OCI-LY1 (cell line): ENCODE data around the gene SMCHD1.

Experiments used
- EZH2 ChIP-seq: fragments of 200-600 bp; sonication (generic), shearing (Covaris generic); IDR thresholded peaks from 2 replicates; pipeline ENCODE4 v1.8.0; 2017; ENCODE audit warnings: borderline replicate concordance, mixed run types, mild to moderate bottlenecking, antibody characterized with exemption, low read length, moderate library complexity, mixed read lengths
- TF ChIP-seq, protein P1 (sequence below): fragments of 200-600 bp; sonication (generic), shearing (Covaris generic); IDR thresholded peaks from 2 replicates; pipeline ENCODE4 v1.5.1; 2017; ENCODE audit warnings: mild to moderate bottlenecking, antibody characterized with exemption, low read length, moderate library complexity, mixed read lengths

DNA sequence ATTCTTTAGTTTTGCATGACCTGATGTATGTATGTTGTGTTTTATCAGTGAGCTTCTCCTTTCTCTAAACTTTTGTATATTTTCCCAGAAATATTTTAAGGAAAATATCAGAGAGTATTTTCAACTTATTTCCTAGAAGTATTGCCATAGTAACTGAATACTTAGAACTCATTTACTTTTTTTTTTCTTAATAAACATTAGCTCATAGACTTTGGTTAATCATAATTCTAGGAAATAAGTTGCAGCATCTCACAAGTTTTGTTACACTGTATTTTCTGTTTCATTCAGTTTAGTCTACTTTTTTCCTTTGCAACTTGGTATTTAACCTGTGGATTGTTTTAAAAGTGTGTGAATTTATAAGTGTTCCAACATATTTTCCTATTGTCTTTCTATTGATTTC, 27.5 kb downstream of the SMCHD1 start:
- TF ChIP-seq, protein P1, sequence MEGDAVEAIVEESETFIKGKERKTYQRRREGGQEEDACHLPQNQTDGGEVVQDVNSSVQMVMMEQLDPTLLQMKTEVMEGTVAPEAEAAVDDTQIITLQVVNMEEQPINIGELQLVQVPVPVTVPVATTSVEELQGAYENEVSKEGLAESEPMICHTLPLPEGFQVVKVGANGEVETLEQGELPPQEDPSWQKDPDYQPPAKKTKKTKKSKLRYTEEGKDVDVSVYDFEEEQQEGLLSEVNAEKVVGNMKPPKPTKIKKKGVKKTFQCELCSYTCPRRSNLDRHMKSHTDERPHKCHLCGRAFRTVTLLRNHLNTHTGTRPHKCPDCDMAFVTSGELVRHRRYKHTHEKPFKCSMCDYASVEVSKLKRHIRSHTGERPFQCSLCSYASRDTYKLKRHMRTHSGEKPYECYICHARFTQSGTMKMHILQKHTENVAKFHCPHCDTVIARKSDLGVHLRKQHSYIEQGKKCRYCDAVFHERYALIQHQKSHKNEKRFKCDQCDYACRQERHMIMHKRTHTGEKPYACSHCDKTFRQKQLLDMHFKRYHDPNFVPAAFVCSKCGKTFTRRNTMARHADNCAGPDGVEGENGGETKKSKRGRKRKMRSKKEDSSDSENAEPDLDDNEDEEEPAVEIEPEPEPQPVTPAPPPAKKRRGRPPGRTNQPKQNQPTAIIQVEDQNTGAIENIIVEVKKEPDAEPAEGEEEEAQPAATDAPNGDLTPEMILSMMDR, result no peak
- TF ChIP-seq EZH2, result no peak
